GM18502 (cell line): ENCODE data around the gene SEC14L1.
"Not testable (repeated sequence)": the region's sequence is repeated elsewhere in the genome, so short reads cannot be mapped to it uniquely, and the experiment has no call there.

Experiments
- ATAC-seq: cut with Tn5 transposase; IDR thresholded peaks from one replicate; pipeline ENCODE4 v1.9.1; 2021; ENCODE audit warnings: mild to moderate bottlenecking; ENCODE audit not compliant: unreplicated experiment, poor library complexity

The SEC14L1 gene

GRCh38 chr17:77254951-77255825 is 114.4 kb downstream of the SEC14L1 start:
- no peak for ATAC-seq

GRCh38 chr17:77255970-77256369 is 115.2 kb downstream of the SEC14L1 start:
- ATAC-seq, result not testable (repeated sequence)

GRCh38 chr17:77256710-77257109 is 115.9 kb downstream of the SEC14L1 start:
- no peak for ATAC-seq

GRCh38 chr17:77257169-77257568 is 116.4 kb downstream of the SEC14L1 start:
- ATAC-seq, result no peak

GRCh38 chr17:77257596-77258458 is 117.1 kb downstream of the SEC14L1 start:
- no peak for ATAC-seq

- no peak for ATAC-seq
Observed at GRCh38 chr17:77258638-77259037, 117.9 kb downstream of the SEC14L1 start.

GRCh38 chr17:77264617-77265230 is 124.0 kb downstream of the SEC14L1 start:
- ATAC-seq, result no peak

GRCh38 chr17:77266213-77266612 is 125.4 kb downstream of the SEC14L1 start:
- no peak for ATAC-seq
